AML-193 (cell line): ENCODE measurements around the gene SIRPG.
"Not testable (repeated sequence)": the region's sequence is repeated elsewhere in the genome, so short reads cannot be mapped to it uniquely, and the experiment has no call there.

Experiments used
- DNase-seq, 2 experiments: peaks; one replicate each; lab custom pipeline; 2025; lab: John Stamatoyannopoulos, UW

SIRPG gene

GRCh38 chr20:1657556-1658334, at the start of gene SIRPG:
Gene SIRPG, minus strand, starts transcription at chr20:1657779. Its CDS starts 65 bp downstream, at chr20:1657714.
- peak; percentile 36 to 46 for DNase-seq

DNA sequence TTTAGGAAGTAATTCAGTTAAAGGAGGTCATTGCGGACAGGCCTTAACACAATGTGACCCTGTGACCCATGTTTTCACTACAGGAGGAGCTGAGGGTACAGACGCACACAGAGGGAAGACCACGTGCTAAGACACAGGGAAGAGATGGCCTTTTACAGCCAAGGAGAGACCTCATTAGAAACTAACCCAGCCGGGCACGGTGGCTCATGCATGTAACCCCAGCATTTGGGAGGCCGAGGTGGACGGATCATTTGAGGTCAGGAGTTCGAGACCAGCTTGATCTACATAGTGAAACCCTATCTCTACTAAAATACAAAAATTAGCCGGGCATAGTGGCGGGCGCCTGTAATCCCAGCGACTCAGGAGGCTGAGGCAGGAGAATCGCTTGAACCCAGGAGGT, 49.3 kb upstream of the SIRPG start:
- DNase-seq = not testable (repeated sequence)

- no peak for DNase-seq
Measured at GRCh38 chr20:1706079-1706478, 48.5 kb upstream of the SIRPG start.

DNA sequence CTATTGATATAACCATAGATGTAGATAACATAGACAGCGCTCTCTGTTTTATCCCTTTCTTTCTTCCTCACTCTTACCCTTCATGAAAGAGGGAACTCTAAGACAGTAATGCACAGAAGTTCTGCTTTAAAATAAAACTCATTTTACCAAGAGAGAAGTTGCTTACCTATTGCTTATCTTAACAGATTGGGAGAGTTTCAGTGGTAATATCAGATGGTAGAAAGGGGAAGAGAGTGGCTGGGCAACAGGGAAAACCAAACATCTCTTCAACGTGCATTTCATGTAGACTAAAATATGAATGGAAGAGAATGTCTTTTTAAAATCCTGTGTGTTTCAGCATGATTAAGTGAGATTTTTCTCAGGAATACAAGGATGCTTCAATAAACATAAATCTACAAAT, 45.3 kb upstream of the SIRPG start:
- DNase-seq = peak in 1 of 2 experiments; percentile 17

DNA sequence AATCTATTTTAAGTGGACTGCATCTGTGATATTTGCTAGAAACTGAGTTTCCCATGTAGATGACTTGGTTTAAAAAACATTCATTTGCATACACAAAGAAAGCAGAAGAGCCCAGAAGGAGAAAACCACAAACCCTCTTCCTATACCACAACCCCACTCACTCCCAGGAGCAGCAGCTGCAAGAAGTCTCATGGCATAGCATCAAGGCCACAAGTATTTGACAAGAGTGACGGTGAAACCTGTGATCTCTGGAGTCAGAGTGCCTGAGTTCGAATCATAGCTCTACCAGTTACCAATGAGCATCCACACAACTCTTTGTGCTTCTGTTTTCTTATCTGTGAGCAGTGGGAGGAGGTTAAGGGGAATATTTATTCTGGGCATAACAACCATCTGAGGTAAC, 44.7 kb upstream of the SIRPG start:
- peak; percentile 84 to 88 for DNase-seq

- no peak for DNase-seq
Measured at GRCh38 chr20:1700990-1701389, 43.4 kb upstream of the SIRPG start.

DNA sequence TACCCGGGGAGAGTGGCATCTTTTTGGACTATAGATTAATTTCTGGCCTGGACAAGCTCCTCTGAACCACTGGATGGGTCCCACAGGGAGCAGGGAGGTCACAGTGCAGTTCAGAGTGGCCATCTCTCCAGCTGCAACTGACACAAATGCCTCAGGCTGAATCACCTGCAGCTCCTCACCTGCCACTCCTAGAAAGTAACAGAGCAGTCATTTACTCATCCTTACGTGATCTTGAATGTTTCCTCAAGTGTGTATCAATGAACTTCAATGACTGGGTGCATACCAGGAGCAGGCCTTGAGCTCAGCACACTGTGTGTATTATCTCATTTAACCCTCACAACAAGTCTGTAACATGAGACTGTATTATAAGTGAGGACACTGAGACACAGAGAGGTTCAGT, 40.0 kb upstream of the SIRPG start:
- DNase-seq = no peak

DNA sequence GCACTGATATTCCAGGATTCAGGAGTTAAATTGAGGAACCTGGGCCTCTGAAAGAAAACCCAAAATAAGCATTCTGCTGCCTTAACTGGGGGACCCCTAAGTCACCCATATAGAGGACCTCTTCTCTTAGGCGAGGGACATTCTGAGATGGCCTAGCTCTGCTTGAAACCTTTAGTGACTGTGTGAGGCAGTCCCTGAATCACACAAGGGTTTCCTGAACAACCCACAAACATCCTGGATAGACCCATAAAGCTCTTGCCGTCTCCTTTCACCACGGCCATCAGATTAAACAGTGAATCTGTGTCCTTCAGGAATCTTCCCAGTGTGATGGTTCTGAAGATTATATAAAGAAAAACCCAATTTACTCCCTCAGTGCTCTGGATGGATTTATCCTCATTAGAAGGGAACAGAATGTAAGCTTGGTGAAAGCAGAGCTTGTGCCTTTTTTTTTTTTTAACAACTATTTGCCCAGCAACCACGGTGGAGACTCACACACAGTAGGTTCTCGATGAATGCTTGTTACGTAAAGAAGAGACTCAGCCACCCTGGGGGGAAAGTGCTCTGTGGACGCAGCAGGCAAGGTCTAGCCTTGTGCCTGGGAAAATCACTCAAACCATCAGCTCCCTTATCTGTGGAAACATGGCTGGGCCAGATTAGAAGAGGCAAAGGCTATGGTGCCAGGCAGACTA, 39.1 kb upstream of the SIRPG start:
- no peak for DNase-seq

DNA sequence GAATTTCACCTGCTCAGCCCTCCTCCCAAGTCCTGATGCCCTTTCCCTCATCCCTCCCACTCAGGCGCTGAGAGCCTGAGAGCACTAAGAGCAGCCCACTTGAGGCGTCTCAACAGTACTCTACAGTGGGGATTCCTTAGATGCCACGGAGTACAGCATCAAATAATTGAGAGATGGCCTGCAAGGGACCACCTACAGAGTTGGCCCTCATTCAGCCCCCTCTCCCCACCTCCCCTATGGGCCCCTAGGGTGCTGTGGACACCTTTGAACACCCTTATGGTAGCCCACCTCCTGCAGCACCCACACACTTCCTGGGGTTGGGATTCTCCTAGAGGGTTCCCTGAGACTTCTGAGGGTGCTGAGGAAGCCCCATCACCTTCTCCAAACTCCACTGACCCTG, 37.1 kb upstream of the SIRPG start:
- no peak for DNase-seq

DNA sequence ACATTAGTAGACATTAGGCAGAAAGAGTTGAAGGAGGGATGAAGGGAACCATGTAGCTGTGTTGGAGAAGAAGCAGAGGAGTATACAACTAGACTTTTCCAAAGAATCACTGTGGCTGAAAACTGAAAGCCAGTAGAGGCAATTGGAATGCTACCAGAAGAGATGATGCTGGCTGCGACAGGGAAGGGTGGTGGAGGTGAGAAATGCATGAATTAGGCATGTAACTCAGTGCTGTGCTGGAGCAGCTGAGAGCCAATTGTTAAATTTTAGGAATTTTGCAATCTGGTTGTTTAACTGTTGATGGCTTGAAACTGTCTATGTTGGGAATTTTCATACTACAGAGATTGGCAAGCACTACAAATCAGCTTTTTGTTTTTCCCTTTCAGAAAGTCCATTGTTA, 35.8 kb upstream of the SIRPG start:
- no peak for DNase-seq

DNA sequence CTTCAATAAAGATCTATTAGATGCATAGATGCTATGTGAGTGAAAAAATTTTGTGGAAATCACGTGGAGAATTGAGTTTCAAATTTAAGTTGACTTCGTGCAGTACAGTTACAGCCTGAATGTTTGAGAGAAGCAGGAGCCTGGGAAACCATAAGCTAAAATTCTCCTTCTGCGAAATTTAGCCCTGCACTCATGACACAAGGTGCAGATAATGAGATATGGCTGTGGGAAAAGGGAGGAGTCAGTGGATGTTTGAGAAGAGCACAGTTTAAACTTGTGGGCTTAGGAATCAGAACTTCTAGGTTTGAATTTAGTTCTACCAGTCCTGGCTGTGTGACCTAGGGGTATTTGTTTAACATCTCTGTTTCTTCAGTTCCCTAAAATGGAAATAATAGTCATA, 32.1 kb upstream of the SIRPG start:
- DNase-seq = no peak

DNA sequence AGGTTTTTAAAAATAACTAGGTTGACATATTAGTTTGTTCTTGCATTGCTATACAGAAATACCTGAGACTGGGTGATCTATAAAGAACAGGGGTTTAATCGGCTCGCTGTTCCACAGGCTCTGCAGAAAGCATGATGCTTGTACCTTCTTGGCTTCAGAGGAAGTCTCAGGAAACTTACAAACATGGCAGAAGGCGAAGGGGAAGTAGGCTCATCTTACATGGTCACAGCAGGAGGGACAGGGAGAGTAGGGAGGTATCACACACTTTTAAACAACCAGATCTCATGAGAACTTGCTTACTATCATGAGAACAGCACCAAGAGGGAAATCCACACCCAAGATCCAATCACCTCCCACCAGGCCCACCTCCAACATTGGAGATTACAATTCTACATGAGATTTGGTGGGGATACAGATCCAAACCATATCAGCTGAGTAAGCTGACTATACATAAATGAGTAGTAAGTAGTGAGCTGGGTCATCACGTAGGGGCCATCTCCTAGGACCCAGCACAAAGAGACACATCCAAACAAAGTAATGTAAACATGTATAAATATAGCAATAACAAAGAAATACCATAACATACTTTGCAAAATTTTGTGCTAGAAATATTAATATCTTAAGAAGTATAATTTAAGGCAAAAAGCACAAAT, 31.4 kb upstream of the SIRPG start:
- no peak for DNase-seq

- DNase-seq = no peak
Measured at GRCh38 chr20:1687053-1687452, 29.5 kb upstream of the SIRPG start.

GRCh38 chr20:1686151-1686748, 28.7 kb upstream of the SIRPG start:
- DNase-seq = no peak

DNA sequence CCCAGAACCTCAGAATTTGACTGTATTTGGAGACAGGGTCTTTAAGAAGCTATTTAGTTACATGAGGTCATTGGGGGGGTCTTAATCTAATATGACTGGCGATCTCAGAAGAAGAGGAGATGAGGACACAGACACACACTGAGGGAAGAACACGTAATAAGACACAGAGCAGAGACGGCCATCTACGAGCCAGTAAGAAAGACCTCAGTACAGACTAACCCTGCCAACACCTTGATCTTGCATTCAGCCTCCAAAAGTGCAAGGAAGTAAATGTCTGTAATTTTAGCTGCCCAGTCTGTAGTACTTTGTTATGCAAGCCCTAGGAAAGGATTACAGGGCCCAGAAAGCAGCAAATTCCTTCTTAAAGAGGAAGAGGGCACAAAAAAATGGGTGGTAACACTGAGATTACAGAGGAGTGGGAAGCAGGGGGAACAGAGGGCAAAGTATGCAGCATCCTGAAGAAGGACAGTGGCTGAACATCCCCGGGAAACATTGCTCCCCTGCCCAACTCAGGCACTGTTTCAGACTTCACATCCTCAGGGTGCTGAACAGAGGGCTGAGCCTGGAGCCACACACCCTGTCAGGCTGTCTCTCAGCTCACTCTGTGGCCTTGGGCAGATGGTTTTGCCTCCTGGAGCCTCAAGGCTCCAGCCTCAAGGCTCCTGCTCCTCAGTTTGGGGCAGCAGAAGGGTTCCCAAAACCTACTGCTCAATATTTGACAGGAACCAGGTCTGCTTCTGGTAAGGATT, 27.9 kb upstream of the SIRPG start:
- DNase-seq = peak in 1 of 2 experiments; percentile 6

- DNase-seq = no peak
Measured at GRCh38 chr20:1684872-1685271, 27.3 kb upstream of the SIRPG start.

DNA sequence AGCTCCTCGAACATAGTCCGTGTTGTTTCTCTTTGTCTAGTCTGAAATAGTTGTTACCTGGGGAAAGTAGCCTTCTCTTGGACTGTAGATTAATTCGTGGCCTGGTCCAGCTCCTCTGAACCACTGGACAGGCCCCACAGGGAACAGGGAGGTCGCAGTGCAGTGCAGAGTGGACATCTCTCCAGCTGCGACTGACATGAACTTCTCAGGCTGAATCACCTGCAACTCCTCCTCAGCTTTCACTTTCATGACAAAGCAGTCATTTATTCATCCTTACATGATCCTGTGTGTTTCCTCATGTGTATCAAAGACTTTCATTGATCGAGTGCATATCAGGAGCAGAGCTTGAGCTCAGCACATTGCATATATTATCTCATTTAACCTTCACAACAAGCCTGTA, 19.1 kb upstream of the SIRPG start:
- DNase-seq = no peak

DNA sequence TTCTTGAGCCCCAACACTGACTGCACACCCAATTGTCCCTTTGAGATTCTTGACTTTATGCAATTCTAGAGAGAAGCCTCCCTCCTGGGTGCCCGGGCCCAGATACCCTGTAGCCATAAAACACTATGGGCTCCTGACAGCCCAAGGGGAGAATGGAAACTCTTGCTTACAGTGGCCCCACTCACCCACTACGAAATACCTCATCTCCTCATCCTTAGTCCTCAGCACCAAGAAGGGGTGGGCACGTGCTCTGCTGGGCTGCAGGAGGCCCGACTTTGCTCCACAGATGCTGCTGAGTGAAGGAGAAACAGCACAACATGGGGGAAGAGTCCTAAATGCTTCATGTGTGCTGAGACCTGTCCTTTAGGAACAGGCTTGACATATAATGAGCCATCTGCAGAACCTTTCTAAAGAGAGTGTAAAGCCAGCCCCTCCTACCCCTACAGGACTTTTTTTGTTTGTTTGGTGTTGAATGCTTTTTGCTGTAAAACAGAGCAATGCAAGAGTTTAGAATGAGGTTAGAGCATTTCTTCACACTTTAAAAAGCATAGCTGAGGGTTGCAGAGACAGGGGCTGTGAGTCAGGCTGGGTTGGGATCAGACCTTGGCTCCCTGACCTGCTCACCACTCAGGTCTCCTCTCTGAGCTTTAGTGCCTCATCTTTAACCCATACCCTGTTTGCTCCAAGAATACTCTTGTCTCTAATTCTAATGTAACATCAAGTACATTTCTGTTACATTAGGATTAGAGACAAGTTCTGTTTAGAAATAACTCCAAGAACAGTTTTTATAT, 17.6 kb upstream of the SIRPG start:
- DNase-seq = no peak

- DNase-seq = no peak
Measured at GRCh38 chr20:1674361-1674760, 16.8 kb upstream of the SIRPG start.

DNA sequence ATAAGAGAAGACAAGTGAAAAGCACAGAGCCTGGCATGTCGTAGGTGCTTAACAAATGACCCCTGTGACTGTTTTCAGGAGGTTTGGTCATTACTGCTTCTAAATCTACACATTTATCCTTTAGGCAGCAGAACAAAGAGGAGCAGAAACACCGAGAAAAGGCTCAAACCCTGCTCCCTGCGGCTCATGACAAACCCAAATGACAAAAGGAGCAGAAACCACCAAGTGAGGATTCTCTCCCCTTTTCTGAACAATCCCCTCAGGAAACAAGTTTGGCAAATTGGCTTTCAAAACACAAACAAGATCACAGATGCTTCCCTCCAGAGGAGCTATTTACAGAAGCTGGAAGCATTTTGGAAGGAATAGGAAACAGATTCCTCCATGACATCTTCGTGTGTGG, 15.8 kb upstream of the SIRPG start:
- DNase-seq = no peak

DNA sequence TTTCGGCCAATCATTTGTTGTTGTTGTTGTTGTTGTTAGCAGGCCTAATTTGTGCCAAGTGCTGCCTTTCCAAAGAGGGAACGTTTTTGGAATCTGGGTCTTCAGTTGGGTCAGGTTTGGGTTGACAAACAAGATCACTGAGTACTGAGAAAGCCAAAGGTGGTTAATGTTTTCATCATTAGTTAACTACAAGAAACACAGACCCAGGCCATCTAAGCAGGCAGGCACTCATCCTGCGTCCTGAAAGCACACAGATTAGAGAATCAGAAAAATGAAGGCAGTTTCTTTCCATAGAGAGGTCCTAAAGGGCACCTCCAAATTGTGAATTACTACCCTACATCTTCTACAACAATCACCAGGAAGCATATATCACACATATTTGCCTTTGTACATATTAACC, 15.1 kb upstream of the SIRPG start:
- DNase-seq = no peak
